ENCODE results near the gene HS6ST1. TPM values are rescaled to one million over a fixed set of nuclear protein-coding genes. Genes with fewer than 3 reads are reported as not detected.

HS6ST1 gene
- total RNA-seq, 1 experiment from 2014 or later = 20.3 TPM

DNA sequence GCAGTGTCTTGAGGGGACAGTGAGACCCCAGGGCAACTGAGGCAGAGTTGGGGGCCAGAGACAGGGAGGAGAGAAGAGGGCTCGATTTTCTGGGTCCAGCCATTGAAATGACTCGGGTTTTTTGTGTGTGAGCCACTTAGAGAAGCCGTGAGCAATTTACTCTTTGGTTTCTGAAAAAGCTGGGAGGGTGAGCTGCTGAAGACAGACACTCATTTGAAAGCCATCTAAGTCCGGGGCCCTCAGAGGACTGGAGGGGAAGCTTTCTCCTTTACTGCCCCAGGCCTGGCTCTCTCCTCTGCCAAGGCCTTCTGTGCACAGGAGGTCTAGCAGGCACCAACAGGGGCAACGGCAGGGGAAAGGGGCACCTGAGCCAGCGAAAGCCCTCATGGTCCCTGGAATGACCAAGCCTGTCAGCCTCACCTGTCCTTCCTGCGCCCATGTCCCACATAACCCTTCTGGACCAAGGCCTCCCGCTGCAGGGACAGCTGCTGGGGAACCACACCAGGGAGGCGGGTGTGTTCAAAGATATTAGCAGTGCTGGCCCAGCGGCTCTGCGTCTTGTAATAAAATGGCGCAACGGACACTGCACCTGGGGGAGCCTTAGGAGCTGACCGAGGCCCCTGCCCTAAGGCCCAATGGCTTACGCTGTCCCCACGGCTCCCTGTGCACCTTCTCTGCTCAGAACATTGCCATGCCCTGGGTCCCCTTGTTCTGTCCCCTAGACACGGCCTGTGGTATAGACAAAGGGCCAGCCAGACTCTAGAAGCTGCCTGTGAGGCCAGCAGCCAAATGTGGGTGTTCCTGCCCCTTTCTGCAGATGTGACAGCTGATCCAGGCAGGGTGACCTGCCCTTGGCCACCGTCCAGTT lies 45.8 kb downstream of the HS6ST1 start:
- peaks cover 21% of the 10 kb centered on the region for H3K9me3 Mint-ChIP-seq (ENCODE audit: unreplicated experiment)
- Histone ChIP-seq H3K27me3 (replicated peaks; ENCODE audit: control insufficient read depth, insufficient read depth, low read length) (no peaks in the 10 kb centered on the region), H3K4me3 (ENCODE audit: low read depth, low read length) (no peak overlapping the region), H3K36me3 (ENCODE audit: control insufficient read depth, insufficient read depth, low read length) (no peaks in the 10 kb centered on the region), H3K4me1 (peaks cover 3% of the 10 kb centered on the region), H3K9me3 (peaks cover 10% of the 10 kb centered on the region)
- TF ChIP-seq, protein P1, sequence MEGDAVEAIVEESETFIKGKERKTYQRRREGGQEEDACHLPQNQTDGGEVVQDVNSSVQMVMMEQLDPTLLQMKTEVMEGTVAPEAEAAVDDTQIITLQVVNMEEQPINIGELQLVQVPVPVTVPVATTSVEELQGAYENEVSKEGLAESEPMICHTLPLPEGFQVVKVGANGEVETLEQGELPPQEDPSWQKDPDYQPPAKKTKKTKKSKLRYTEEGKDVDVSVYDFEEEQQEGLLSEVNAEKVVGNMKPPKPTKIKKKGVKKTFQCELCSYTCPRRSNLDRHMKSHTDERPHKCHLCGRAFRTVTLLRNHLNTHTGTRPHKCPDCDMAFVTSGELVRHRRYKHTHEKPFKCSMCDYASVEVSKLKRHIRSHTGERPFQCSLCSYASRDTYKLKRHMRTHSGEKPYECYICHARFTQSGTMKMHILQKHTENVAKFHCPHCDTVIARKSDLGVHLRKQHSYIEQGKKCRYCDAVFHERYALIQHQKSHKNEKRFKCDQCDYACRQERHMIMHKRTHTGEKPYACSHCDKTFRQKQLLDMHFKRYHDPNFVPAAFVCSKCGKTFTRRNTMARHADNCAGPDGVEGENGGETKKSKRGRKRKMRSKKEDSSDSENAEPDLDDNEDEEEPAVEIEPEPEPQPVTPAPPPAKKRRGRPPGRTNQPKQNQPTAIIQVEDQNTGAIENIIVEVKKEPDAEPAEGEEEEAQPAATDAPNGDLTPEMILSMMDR (IDR thresholded peaks at IDR 0.05; ENCODE audit: insufficient read depth in 1 of 2, low read depth in 1 of 2, low read length in 1 of 2, severe bottlenecking in 1 of 2, unreplicated experiment in 1 of 2) = no peak
- H3K36me3 Mint-ChIP-seq (ENCODE audit: insufficient read depth, unreplicated experiment) = peaks cover 27% of the 10 kb centered on the region
- ChIA-PET CTCF (no interaction called here), POLR2A (no interaction called here)
- H3K27me3 Mint-ChIP-seq (ENCODE audit: insufficient read depth, unreplicated experiment) = no peaks in the 10 kb centered on the region
- BruUV-seq (replicated peaks) = no TSS peak
- no peak overlapping the region for H3K27ac Mint-ChIP-seq (ENCODE audit: unreplicated experiment)
- peak in 1 of 2 experiments; percentile 19 for DNase-seq
- H3K4me1 Mint-ChIP-seq (ENCODE audit: low read depth, unreplicated experiment) = no peaks in the 10 kb centered on the region
- H3K4me3 Mint-ChIP-seq (ENCODE audit: unreplicated experiment) = no peak overlapping the region
- intact Hi-C loops (cut with micrococcal nuclease; ENCODE audit: unreplicated experiment) = no loop called here

DNA sequence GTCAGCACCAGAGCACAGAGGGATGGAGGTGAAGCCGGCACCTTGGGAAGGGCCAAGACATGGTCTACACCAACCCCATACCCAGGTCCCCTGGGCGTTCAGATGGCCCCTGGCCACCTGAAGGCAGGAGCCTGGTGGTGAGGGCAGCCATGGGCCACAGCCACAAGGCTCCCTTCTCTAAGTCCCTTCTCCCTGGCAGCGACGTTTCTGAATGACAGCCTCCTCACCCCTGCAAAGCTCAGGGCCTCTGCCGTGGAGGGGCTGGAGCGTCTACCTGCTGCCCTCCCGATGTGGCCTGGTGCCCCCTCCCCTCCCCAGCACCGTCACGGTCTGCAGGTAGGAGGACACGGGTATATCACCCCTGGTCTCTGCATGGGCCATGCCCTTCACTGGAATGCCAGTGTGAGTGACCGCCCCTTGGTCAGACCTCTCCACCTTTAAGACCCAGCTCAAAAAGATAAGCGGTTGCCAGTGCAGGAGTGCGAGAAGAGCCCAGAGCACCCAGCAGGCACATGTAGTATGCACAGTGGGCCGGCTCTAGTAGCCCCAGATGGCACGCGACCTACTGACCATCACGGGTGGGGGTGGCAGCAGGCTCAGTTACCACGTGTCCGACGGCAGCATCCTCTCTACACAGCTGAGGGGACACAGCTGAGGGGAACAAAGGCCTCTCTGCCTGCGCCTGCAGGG lies 46.6 kb downstream of the HS6ST1 start:
- H3K9me3 ChIP-seq = peaks cover 10% of the 10 kb centered on the region
- POLR2A ChIA-PET = no interaction called here
- CTCF ChIA-PET = no interaction called here

DNA sequence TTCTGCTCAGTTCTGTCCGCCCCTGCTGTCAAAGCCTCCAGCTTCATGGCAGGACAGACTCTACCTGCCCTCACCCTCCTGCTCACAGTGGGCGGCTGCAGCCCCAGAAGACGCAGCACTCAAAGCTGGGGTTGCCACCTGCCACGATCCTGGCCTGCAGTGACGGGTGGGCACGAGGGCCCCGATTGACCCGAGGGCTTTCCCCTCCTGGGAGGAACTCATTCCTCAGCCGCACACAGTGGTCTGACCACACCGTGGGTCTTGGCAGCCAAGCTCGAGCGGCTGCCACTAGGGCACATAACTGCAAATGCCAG lies 47.1 kb downstream of the HS6ST1 start:
- peaks cover 21% of the 10 kb centered on the region for H3K9me3 Mint-ChIP-seq (ENCODE audit: unreplicated experiment)
- H3K9me3 ChIP-seq = peaks cover 10% of the 10 kb centered on the region
- no peak overlapping the region for H3K4me3 ChIP-seq (ENCODE audit: low read depth, low read length)
- no peak overlapping the region for H3K4me3 Mint-ChIP-seq (ENCODE audit: unreplicated experiment)
- ChIA-PET POLR2A (no interaction called here), CTCF (no interaction called here)
- TF ChIP-seq, protein P1 (IDR thresholded peaks at IDR 0.05; ENCODE audit: insufficient read depth in 1 of 2, low read depth in 1 of 2, low read length in 1 of 2, severe bottlenecking in 1 of 2, unreplicated experiment in 1 of 2) = no peak
- no TSS peak for BruUV-seq (replicated peaks)
- peak in 1 of 2 experiments; percentile 23 for DNase-seq
- H3K36me3 ChIP-seq (ENCODE audit: control insufficient read depth, insufficient read depth, low read length) = no peaks in the 10 kb centered on the region
- H3K4me1 Mint-ChIP-seq (ENCODE audit: low read depth, unreplicated experiment) = no peaks in the 10 kb centered on the region
- no peaks in the 10 kb centered on the region for H3K27me3 ChIP-seq (replicated peaks; ENCODE audit: control insufficient read depth, insufficient read depth, low read length)
- H3K4me1 ChIP-seq = no peaks in the 10 kb centered on the region
- no peaks in the 10 kb centered on the region for H3K27me3 Mint-ChIP-seq (ENCODE audit: insufficient read depth, unreplicated experiment)
- peaks cover 32% of the 10 kb centered on the region for H3K36me3 Mint-ChIP-seq (ENCODE audit: insufficient read depth, unreplicated experiment)
- intact Hi-C loops (cut with micrococcal nuclease; ENCODE audit: unreplicated experiment) = no loop called here
- H3K27ac Mint-ChIP-seq (ENCODE audit: unreplicated experiment) = no peak overlapping the region

More for the DNA sequence above, 46.6 kb downstream of the HS6ST1 start:
- Histone ChIP-seq H3K27me3 (replicated peaks; ENCODE audit: control insufficient read depth, insufficient read depth, low read length) (no peaks in the 10 kb centered on the region), H3K36me3 (ENCODE audit: control insufficient read depth, insufficient read depth, low read length) (no peaks in the 10 kb centered on the region), H3K4me1 (no peaks in the 10 kb centered on the region), H3K4me3 (ENCODE audit: low read depth, low read length) (no peak overlapping the region)
- no TSS peak for BruUV-seq (replicated peaks)
- Mint-ChIP-seq H3K36me3 (ENCODE audit: insufficient read depth, unreplicated experiment) (peaks cover 28% of the 10 kb centered on the region), H3K4me1 (ENCODE audit: low read depth, unreplicated experiment) (no peaks in the 10 kb centered on the region), H3K9me3 (ENCODE audit: unreplicated experiment) (peaks cover 21% of the 10 kb centered on the region), H3K4me3 (ENCODE audit: unreplicated experiment) (no peak overlapping the region), H3K27me3 (ENCODE audit: insufficient read depth, unreplicated experiment) (no peaks in the 10 kb centered on the region), H3K27ac (ENCODE audit: unreplicated experiment) (no peak overlapping the region)
- TF ChIP-seq, protein P1 (IDR thresholded peaks at IDR 0.05; ENCODE audit: insufficient read depth in 1 of 2, low read depth in 1 of 2, low read length in 1 of 2, severe bottlenecking in 1 of 2, unreplicated experiment in 1 of 2) = no peak
- intact Hi-C loops (cut with micrococcal nuclease; ENCODE audit: unreplicated experiment) = no loop called here
- peak in 1 of 2 experiments; percentile 31 for DNase-seq

Data from Caco-2 (cell line).